ENCODE results near the gene TM9SF4.

TM9SF4 gene

GRCh38 chr20:32130352-32130751 lies 20.8 kb downstream of the TM9SF4 start:
- DNase-seq, result no peak

DNA sequence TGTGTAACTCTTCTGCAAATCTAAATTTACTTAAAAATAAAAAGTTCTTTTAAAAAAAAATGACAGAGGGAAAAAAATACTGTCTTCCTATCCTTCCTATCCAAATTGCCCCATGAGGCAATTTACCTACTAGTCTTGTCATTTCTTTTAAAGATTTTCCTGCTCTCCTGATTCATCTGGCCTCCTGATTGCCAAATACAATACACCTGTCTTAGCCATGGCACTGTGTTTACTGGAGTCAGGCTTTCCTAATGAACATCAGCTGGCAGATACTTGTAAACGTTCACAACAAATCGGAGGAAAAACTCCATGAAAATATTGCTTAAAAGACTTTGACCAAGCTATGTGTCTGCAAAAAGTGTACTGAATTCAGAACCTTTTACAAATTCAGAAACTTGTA lies 21.5 kb downstream of the TM9SF4 start:
- no peak for DNase-seq

DNA sequence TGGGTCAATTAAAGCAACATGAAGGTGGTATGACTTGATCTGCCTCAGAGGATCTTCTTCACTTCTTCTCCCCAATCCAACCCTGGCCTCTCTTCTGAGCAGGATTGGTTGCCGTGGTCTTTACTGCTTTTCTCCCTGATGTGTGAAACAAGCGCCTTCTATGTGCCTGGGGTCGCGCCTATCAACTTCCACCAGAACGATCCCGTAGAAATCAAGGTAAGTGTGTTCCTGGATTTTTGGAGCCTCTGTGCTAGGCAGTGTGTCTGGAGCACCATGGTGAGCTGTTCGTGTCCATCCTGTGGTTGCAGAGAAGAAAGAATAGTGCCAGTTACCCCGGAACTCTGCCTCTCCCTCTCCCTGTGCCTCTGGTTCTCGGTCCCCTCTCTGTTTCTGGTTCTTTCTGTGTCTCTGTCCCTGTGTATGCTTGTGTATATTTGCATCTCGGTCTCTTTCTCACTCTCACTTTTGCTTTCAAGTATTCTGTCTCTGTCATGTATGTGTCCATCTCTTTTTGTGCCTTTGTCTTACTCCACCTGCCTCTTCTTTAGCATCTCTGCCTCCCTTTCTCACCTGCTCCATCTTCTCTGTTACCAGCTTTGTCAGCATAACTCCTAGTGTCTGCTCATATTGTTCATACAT lies 23.5 kb downstream of the TM9SF4 start:
- no peak for DNase-seq

DNA sequence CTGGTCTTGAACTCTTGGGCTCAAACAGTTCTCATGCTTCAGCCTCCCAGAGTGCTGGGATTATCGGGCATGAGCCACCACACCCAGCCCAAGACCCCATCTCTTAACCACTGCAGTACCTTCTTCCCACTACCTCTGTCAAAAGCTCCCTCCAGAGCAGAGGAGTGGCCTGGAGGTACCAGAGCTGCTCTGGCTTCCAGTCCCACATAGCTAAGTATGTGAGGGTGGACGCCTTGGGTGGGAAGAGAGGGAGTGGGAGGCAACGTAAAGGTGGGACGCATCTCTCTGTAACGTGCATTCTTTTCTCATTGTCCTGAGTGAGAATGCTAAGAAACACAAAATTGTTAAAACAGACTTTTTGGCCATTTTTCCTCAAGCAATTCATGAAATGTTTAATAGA lies 24.5 kb downstream of the TM9SF4 start:
- no peak for DNase-seq

- no peak for DNase-seq
Observed at GRCh38 chr20:32135983-32136515, 26.5 kb downstream of the TM9SF4 start.

- no peak for DNase-seq
Observed at GRCh38 chr20:32138921-32139320, 29.4 kb downstream of the TM9SF4 start.

DNA sequence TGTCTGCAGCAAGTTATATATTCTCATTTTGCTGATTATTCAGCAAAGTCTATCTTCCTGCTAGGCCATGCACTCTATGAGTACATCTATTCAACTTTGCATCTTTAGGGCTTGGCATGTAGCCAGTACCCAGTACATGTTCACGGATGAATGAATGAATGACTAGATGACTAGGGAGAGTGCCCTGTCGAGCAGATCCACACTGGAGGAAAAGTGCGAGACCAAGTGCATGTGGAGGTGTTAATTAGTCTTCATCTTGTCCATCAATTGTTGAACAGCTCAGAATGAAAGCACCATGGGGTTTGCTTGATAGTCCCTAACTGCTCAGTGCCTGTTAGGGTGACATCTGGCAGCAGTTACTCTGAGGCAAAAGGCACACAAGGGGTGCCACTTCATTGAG lies 30.4 kb downstream of the TM9SF4 start:
- DNase-seq, result peak; percentile 60

DNA sequence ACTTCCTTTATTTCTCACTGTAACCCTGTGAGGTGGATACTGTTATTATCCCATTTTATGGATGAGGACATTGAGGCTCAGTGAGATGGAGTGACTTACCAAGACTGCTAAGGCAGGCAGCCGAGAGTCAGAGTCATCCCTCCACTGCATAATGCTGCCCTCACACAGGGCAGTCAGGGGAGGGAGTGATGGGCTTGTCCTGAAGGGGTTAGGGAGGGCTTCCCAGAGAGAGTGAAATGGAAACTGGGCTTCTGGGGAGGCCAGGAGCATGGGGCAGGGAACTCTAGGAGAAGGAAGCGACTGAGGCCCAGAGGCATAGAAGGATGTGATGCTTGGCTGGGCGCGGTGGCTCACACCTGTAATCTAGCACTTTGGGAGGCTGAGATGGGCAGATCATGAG lies 31.1 kb downstream of the TM9SF4 start:
- no peak for DNase-seq

- no peak for DNase-seq
Observed at GRCh38 chr20:32141465-32141980, 32.0 kb downstream of the TM9SF4 start.

DNA sequence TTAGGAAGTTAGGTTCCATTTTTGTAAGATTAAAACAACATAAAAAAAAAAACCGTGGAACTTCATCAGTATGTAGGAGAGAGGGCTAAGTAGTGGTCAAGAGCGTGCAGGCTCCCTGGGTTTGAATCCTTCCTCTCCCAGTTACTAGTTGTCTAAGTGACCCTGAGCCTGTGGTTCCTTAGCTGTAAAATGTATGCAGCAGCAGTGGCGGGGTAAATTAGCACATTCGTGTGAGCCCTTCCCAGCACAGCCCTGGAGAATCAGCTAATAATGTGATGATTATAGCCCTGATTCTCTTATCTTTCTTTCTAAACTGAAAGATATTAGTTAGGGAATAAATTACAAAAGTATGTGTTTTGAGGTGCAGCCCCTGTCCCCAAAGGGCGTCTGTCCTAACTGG lies 32.6 kb downstream of the TM9SF4 start:
- DNase-seq, result no peak

DNA sequence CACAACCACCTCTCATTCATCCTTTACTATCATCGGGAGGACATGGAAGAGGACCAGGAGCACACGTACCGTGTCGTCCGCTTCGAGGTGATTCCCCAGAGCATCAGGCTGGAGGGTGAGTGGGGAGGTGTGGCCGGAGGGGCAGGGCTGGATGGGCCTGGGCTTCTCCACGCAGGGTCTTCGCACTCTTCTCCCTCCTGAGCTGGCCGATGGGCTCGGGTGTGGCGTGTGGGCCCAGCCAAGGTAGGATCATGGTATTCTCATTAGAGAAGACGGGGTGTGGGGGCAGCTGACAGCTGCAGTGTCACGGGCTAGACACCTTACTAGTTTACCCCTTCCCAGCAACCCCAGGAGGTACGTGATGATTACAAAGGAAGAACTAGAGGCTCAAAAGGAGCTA lies 33.5 kb downstream of the TM9SF4 start:
- DNase-seq, result no peak

GRCh38 chr20:32144898-32145662 lies 35.6 kb downstream of the TM9SF4 start:
- no peak for DNase-seq

DNA sequence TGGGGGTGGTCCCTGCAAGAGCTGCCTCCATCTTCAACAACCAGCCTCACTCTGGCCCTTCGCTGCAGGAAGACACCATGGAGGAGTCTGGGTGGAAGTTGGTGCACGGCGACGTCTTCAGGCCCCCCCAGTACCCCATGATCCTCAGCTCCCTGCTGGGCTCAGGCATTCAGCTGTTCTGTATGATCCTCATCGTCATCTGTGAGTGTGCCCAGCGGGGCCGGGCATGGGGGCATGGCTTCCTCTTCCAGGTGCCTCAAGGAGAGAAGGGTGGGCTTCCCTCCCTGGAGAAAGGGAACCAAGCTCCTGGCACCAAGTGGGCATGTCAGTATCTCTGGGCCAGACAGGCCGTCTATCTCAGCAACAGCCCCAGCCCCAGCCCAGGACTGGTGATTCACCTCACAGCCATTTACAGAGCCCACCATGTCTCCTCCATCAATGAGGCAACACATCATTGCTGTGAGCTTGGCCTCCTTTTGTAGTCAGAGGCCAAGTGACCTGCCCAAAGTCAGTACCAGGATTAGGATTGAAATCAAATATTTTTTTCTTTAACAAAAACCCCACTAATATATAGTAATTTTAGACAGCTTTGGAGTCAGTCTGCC lies 40.2 kb downstream of the TM9SF4 start:
- DNase-seq, result no peak

GRCh38 chr20:32150291-32150848 lies 40.9 kb downstream of the TM9SF4 start:
- no peak for DNase-seq

- DNase-seq, result no peak
Observed at GRCh38 chr20:32152421-32153155, 43.1 kb downstream of the TM9SF4 start.

- DNase-seq, result no peak
Observed at GRCh38 chr20:32153156-32153665, 43.7 kb downstream of the TM9SF4 start.

GRCh38 chr20:32153771-32154170 lies 44.3 kb downstream of the TM9SF4 start:
- no peak for DNase-seq

DNA sequence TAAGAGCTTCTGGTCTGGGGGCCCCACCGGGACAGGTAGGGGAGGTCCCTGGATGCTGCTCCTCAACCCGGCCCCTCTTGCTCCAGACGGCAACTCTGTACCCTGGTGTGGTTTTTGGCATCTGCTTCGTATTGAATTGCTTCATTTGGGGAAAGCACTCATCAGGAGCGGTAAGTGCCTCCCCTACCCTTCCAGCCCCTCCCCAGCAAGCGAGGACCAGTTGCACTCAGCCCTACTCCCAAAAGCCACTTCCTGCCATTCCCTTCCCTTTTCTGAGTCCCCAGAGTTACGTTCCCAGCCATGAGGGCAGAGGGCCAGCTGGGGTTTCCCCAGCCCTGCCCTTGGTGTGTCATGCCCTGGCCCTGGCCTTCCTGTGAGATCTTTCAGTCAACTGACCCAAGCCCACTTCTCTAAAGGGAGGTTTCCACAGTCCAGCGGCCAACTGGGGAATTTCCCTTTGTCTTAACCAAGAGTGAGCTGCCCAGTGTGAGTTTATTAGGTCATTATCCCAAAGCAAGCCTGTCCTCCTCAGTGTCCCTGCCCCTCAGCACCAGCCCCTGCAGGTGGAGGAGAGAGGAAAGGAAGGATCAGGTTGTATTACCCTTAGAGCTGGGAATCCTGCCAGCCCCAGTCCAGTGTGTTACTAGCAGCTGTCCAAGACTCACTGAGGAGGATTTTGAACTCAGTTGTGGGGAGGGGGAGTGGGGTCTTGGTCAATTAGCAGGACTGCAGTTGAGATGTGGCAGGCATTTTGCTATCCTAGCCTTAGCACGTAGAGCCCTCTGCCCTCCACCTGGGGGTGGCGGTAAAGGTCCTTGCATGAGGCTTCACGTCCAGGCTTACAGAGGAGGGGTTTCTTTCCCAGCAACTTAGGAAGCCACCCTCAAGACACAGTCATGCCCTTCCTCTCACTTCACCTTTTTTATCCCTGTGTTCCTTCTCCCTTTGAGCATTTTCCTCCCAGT lies 45.8 kb downstream of the TM9SF4 start:
- peak; percentile 39 for DNase-seq

- no peak for DNase-seq
Observed at GRCh38 chr20:32157611-32158010, 48.1 kb downstream of the TM9SF4 start.

GRCh38 chr20:32158351-32158750 lies 48.8 kb downstream of the TM9SF4 start:
- DNase-seq, result no peak

GRCh38 chr20:32158943-32159660 lies 49.6 kb downstream of the TM9SF4 start:
- no peak for DNase-seq
